Breast epithelium (tissue), 4 donors: ENCODE measurements around the gene GAL3ST3. TPM values are rescaled to one million over a fixed set of nuclear protein-coding genes. Genes with fewer than 3 reads are reported as not detected.
"Not testable (repeated sequence)": the region's sequence is repeated elsewhere in the genome, so short reads cannot be mapped to it uniquely, and the experiment has no call there.

Source experiments
- DNase-seq, 2 donors: peaks; one replicate each; pipeline ENCODE4 v3.0.0-alpha.2; 2019; ENCODE audit warnings: low spot score in 2 of 2
- H3K27ac ChIP-seq, 2 donors: fragments of 200-600 bp; sonication (generic) in 1 of 2; one replicate each; pipeline ENCODE4 v1.5.1; 2016 to 2019; ENCODE audit warnings: mild to moderate bottlenecking in 1 of 2
- H3K27me3 ChIP-seq, 2 donors: fragments of 200-600 bp; sonication (generic) in 1 of 2; one replicate each; pipeline versions ENCODE4 v1.5.1 to v1.6.0; 2017 to 2019; ENCODE audit warnings: control low read depth in 1 of 2, mild to moderate bottlenecking in 1 of 2
- H3K36me3 ChIP-seq: fragments of 200-600 bp; one replicate; pipeline ENCODE4 v1.5.1; 2019
- H3K4me1 ChIP-seq, 2 donors: fragments of 200-600 bp; sonication (generic); one replicate each; pipeline ENCODE4 v1.5.1; 2016 to 2019; ENCODE audit warnings: control low read depth in 1 of 2
- H3K4me3 ChIP-seq, 3 donors: fragments of 200-600 bp; sonication (generic); 1 replicate in 2 of 3; 2 replicates in 1 of 3; pipeline ENCODE4 v1.5.1; 2016 to 2019; ENCODE audit warnings: mild to moderate bottlenecking in 3 of 3, moderate library complexity in 2 of 3
- H3K9me3 ChIP-seq, 2 donors: fragments of 200-600 bp; sonication (generic) in 1 of 2; one replicate each; pipeline ENCODE4 v1.5.1; 2016 to 2019; ENCODE audit warnings: control low read depth in 1 of 2
- POLR2A ChIP-seq: fragments of 450-650 bp; IDR thresholded peaks from one replicate; pipeline ENCODE4 v1.6.1; 2016; ENCODE audit warnings: antibody characterized with exemption, mild to moderate bottlenecking, moderate library complexity
- POLR2AphosphoS5 ChIP-seq, 3 donors: sonication (generic); formaldehyde crosslinking; IDR thresholded peaks; one replicate each; pipeline ENCODE4 v1.6.1; 2017; ENCODE audit warnings: antibody characterized with exemption in 3 of 3
- intact Hi-C: fragments of 100-400 bp; cut with DNase I; formaldehyde crosslinking; loops from one replicate; pipeline ENCODE4 v1.15.1; 2023; ENCODE audit warnings: low total_unique reads
- total RNA-seq, 3 donors: library from RNA; depleted of rRNA; stranded (reverse); fragments of >200 nt; gene quantifications; one replicate each; pipeline ENCODE4 v1.1.0, GENCODE V29; 2016
- TF ChIP-seq, protein P1 (sequence below), 3 donors: fragments of 450-650 bp; IDR thresholded peaks; one replicate each; pipeline ENCODE4 v1.5.1; 2016 to 2017; ENCODE audit warnings: antibody characterized with exemption in 3 of 3, mild to moderate bottlenecking in 3 of 3, moderate library complexity in 3 of 3

GAL3ST3 gene
- total RNA-seq, 3 donors from 2014 or later, result 0.29 TPM; not detected in 2

DNA sequence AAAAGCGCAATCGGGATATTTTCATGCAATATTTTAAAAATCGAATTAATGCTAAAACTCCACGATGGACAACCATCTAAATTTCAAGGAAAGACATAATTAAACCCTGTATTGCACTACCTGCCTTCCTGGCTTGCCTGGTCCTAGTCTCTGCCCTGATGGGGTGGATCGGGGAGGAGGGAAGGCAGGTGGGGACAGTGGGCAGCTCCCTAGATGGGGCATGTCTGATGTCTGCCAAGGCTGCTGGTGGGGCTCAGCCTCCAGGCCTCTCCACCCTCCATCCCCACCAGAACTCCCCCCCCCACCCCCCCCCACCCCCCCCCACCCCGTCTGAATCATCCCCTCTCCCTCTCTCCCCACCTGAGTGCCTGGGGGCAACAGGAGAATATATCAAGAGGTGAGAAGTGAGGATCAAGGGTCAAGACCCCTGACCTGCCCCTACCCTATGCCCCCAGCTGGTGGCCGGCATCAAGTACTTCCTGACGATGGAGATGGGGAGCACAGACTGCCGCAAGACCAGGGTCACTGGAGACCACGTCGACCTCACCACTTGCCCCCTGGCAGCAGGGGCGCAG lies 36.5 kb downstream of the GAL3ST3 start:
- Histone ChIP-seq H3K27ac (peak overlapping the region in 1 of 2 donors; percentile 45), H3K36me3 (no peaks in the 10 kb centered on the region), H3K9me3 (no peaks in the 10 kb centered on the region), H3K4me1 (peaks cover 0 to 9% of the 10 kb centered on the region in 2 donors), H3K27me3 (peaks cover 0 to 6% of the 10 kb centered on the region in 2 donors), H3K4me3 (peak overlapping the region in 2 of 3 donors; percentile 38 to 68)
- intact Hi-C loops, result no loop called here
- TF ChIP-seq, protein P1, sequence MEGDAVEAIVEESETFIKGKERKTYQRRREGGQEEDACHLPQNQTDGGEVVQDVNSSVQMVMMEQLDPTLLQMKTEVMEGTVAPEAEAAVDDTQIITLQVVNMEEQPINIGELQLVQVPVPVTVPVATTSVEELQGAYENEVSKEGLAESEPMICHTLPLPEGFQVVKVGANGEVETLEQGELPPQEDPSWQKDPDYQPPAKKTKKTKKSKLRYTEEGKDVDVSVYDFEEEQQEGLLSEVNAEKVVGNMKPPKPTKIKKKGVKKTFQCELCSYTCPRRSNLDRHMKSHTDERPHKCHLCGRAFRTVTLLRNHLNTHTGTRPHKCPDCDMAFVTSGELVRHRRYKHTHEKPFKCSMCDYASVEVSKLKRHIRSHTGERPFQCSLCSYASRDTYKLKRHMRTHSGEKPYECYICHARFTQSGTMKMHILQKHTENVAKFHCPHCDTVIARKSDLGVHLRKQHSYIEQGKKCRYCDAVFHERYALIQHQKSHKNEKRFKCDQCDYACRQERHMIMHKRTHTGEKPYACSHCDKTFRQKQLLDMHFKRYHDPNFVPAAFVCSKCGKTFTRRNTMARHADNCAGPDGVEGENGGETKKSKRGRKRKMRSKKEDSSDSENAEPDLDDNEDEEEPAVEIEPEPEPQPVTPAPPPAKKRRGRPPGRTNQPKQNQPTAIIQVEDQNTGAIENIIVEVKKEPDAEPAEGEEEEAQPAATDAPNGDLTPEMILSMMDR (IDR thresholded peaks at IDR 0.05), result no peak
- TF ChIP-seq POLR2A (no peak), POLR2AphosphoS5 (IDR thresholded peaks at IDR 0.05) (no peak)
- no peak for DNase-seq

DNA sequence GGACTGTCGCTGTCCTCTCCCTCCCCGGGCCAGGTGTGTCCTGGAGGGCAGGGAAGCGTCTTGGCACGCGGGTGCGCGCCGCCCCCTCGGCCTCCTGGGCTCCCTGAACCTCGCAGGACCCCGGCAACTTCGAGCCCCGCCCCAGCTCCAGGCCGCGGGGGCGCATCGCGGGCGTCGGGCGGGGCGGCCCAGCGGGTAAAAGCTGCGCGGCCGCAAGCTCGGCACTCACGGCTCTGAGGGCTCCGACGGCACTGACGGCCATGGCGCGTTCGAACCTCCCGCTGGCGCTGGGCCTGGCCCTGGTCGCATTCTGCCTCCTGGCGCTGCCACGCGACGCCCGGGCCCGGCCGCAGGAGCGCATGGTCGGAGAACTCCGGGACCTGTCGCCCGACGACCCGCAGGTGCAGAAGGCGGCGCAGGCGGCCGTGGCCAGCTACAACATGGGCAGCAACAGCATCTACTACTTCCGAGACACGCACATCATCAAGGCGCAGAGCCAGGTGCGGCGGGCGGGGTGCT lies 37.1 kb downstream of the GAL3ST3 start, which contains the start of gene CST6:
Gene CST6, plus strand, starts transcription at position 224 of the 519 bp plus-strand sequence. Its CDS starts 37 bp downstream, at position 261.
- TF ChIP-seq POLR2A, result no peak
- TF ChIP-seq, protein P1 (IDR thresholded peaks at IDR 0.05), result no peak
- no peak for TF ChIP-seq POLR2AphosphoS5 (IDR thresholded peaks at IDR 0.05)
- intact Hi-C loops, result no loop called here
- no peak for DNase-seq
- no peaks in the 10 kb centered on the region for H3K9me3 ChIP-seq
- peaks cover 0 to 6% of the 10 kb centered on the region in 2 donors for H3K27me3 ChIP-seq
- H3K4me1 ChIP-seq, result peaks cover 0 to 9% of the 10 kb centered on the region in 2 donors
- peak within 1 kb of the TSS in 2 of 3 donors; percentile 38 to 68 for H3K4me3 ChIP-seq
- H3K27ac ChIP-seq, result peak within 1 kb of the TSS; percentile 70 to 71
- H3K36me3 ChIP-seq, result no peaks in the 10 kb centered on the region

DNA sequence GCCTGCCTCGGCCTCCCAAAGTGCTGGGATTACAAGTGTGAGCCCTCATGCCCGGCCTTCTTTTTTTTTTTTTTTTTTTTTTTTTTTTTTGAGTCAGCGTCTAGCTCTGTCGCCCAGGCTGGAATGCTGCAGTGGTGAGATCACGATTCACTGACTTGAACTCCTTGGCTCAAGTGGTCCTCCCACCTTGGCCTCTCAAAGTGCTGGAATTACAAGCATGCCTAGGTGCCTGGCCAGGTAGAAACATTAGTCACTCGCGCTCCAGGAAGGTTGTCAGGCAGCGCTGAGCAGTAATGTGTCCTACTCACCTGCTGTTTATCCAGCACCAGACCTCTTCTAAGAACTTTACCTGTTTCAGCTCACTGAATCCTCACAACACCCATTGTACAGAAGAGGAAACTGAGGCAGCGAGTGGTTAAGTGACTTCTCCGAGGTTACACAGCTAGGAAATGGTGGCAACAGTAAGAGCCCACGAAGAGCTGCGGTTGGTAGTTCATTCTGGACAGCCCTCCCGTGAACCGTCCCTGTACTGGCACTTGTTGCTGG lies 37.6 kb downstream of the GAL3ST3 start:
- Histone ChIP-seq H3K36me3 (no peaks in the 10 kb centered on the region), H3K27me3 (peaks cover 0 to 6% of the 10 kb centered on the region in 2 donors), H3K4me3 (peak overlapping the region in 2 of 3 donors; percentile 38 to 68), H3K4me1 (peaks cover 0 to 9% of the 10 kb centered on the region in 2 donors), H3K27ac (peak overlapping the region; percentile 70 to 71), H3K9me3 (no peaks in the 10 kb centered on the region)
- peak in 1 of 2 donors; percentile 87 for DNase-seq
- TF ChIP-seq POLR2AphosphoS5 (IDR thresholded peaks at IDR 0.05), result no peak
- TF ChIP-seq, protein P1 (IDR thresholded peaks at IDR 0.05), result no peak
- intact Hi-C loops, result no loop called here

DNA sequence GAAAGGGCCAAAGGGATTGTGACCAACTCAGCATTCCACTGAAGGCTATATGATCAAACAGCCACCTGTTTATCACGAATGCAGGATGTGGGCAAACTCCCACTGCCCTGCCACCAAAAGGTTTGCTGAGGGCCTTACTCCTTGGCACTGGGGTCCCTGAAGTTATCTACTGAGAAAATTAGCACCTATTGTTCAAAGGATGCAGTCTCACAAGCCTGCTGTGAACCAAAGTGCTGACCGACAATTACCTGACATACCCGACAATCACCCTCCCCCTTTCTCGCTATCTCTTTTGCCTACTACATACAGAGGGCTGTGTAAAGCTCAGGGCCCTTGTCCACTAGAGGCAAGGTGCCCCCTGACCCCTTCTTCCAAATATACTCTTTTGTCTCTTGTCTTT lies 38.9 kb downstream of the GAL3ST3 start:
- H3K9me3 ChIP-seq, H3K4me1 ChIP-seq, H3K27me3 ChIP-seq, H3K36me3 ChIP-seq, H3K4me3 ChIP-seq, DNase-seq, intact Hi-C loops, H3K27ac ChIP-seq: not testable (repeated sequence)

DNA sequence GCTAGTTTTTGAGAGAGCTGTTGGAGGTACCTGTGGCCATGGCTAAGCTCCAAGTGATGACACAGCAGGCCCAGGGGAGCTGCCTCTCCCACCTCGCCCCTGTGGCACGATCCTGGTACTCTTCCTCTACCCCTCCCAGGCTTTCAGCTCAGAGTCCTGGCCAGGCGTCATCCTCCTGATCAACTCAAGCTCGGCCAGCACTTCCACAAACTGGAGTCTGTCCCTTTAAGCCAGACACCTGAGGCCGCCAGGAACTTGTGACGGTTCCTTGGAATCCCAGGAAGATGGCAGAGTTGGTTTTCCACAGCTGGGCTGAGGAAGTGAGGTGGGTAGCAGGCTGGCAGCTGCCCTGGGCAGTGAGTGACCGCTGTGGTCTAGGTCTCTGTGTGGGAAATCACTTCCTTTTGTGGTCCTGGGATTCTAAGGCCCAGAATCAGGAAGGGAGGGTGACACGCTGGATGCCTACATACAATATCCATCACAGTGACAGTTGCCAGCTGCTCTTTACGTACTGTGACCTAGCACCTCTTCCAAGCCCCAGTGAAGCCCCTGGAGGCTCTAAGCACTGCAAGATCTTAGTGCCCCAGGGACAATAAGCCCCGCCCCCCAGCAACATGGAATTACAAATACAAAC lies 40.4 kb downstream of the GAL3ST3 start:
- peaks cover 0 to 6% of the 10 kb centered on the region in 2 donors for H3K27me3 ChIP-seq
- intact Hi-C loops, result no loop called here

More for the DNA sequence above, 40.4 kb downstream of the GAL3ST3 start:
- TF ChIP-seq, protein P1 (IDR thresholded peaks at IDR 0.05), result no peak
- TF ChIP-seq POLR2AphosphoS5 (IDR thresholded peaks at IDR 0.05) (no peak), POLR2A (no peak)
- Histone ChIP-seq H3K4me1 (peaks cover 0 to 10% of the 10 kb centered on the region in 2 donors), H3K4me3 (no peak overlapping the region), H3K36me3 (no peaks in the 10 kb centered on the region), H3K27ac (peak overlapping the region in 1 of 2 donors; percentile 52), H3K9me3 (no peaks in the 10 kb centered on the region)
- no peak for DNase-seq
